AG08396 (cell line): ENCODE results near the gene TBC1D32.
"Not testable (repeated sequence)": the region's sequence is repeated elsewhere in the genome, so short reads cannot be mapped to it uniquely, and the experiment has no call there.

Experiments used
- DNase-seq: peaks from one replicate; pipeline ENCODE4 v3.0.0; 2012; ENCODE audit warnings: low spot score, mixed read lengths

The TBC1D32 gene

GRCh38 chr6:121333196-121333595 is 1.1 kb downstream of the TBC1D32 start:
- DNase-seq, result no peak

- DNase-seq, result no peak
These were observed 3.8 kb downstream of the TBC1D32 start for GRCh38 chr6:121330516-121330915.

GRCh38 chr6:121321282-121321681 is 13.0 kb downstream of the TBC1D32 start:
- DNase-seq, result no peak

GRCh38 chr6:121319603-121320002 is 14.7 kb downstream of the TBC1D32 start:
- DNase-seq, result no peak

GRCh38 chr6:121319112-121319553 is 15.1 kb downstream of the TBC1D32 start:
- peak; percentile 5 for DNase-seq

- no peak for DNase-seq
These were observed 19.7 kb downstream of the TBC1D32 start for GRCh38 chr6:121314381-121315112.

GRCh38 chr6:121311814-121312213 is 22.5 kb downstream of the TBC1D32 start:
- not testable (repeated sequence) for DNase-seq

GRCh38 chr6:121310495-121310894 is 23.8 kb downstream of the TBC1D32 start:
- DNase-seq, result no peak

GRCh38 chr6:121309768-121310469 is 24.4 kb downstream of the TBC1D32 start:
- peak; percentile 3 for DNase-seq

- no peak for DNase-seq
These were observed 28.2 kb downstream of the TBC1D32 start for GRCh38 chr6:121305957-121306607.

- DNase-seq, result no peak
These were observed 31.4 kb downstream of the TBC1D32 start for GRCh38 chr6:121302882-121303281.

GRCh38 chr6:121301156-121301555 is 33.1 kb downstream of the TBC1D32 start:
- DNase-seq, result not testable (repeated sequence)

GRCh38 chr6:121297694-121298093 is 36.6 kb downstream of the TBC1D32 start:
- DNase-seq, result no peak

- DNase-seq, result peak; percentile 10
These were observed 49.2 kb downstream of the TBC1D32 start for GRCh38 chr6:121285041-121285440.

GRCh38 chr6:121274666-121275295 is 59.5 kb downstream of the TBC1D32 start:
- no peak for DNase-seq

- no peak for DNase-seq
These were observed 70.5 kb downstream of the TBC1D32 start for GRCh38 chr6:121263742-121264141.

- no peak for DNase-seq
These were observed 73.6 kb downstream of the TBC1D32 start for GRCh38 chr6:121260651-121261102.

GRCh38 chr6:121247386-121247785 is 86.9 kb downstream of the TBC1D32 start:
- no peak for DNase-seq

GRCh38 chr6:121242386-121242785 is 91.9 kb downstream of the TBC1D32 start:
- no peak for DNase-seq

- DNase-seq, result no peak
These were observed 96.4 kb downstream of the TBC1D32 start for GRCh38 chr6:121237859-121238258.

GRCh38 chr6:121236984-121237383 is 97.3 kb downstream of the TBC1D32 start:
- DNase-seq, result no peak

- DNase-seq, result no peak
These were observed 98.9 kb downstream of the TBC1D32 start for GRCh38 chr6:121235386-121235785.
